ENCODE data around the gene KRT13.
"Not testable (repeated sequence)": the region's sequence is repeated elsewhere in the genome, so short reads cannot be mapped to it uniquely, and the experiment has no call there.

DNA sequence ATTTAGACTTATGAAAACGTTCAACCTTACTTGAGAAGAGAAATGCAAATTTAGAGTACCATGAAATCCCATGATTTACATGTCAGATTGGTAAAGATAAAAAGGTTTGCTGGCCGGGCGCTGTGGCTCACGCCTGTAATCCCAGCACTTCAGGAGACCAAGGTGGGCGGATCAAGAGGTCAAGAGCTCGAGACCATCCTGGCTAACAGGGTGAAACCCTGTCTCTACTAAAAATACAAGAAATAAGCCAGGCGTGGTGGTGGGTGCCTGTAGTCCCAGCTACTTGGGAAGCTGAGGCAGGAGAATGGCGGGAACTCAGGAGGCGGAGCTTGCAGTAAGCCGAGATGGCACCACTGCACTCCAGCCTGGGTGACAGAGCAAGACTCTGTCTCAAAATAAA, 37.4 kb upstream of the KRT13 start:
- TF ChIP-seq CTCF (conservative IDR thresholded peaks at IDR 0.05; ENCODE audit: low read depth, low read length); EZH2 (IDR thresholded peaks at IDR 0.05; ENCODE audit: borderline replicate concordance, low read depth, low read length, poor library complexity, severe bottlenecking): not testable (repeated sequence)

All from A673 (cell line).